NCI-H1092 (cell line): ENCODE measurements around the gene SSX2B.
"Not testable (repeated sequence)": the region's sequence is repeated elsewhere in the genome, so short reads cannot be mapped to it uniquely, and the experiment has no call there.

Experiments used
- DNase-seq: peaks from one replicate; lab custom pipeline; 2025; lab: John Stamatoyannopoulos, UW

The SSX2B gene

GRCh38 chrX:52750952-52751351 is at the start of gene SSX2B:
Gene SSX2B (plus strand): TSS chrX:52751252. CDS start chrX:52752681, 1,429 bp downstream.
- not testable (repeated sequence) for DNase-seq

- DNase-seq: not testable (repeated sequence)
These were observed 44.0 kb upstream of the SSX2B start, which contains the start of gene SSX2 for GRCh38 chrX:52707078-52707477. Gene SSX2 (minus strand): TSS chrX:52707178. CDS start chrX:52705749, 1,429 bp downstream.

- not testable (repeated sequence) for DNase-seq
These were observed 14.9 kb downstream of the SSX2B start for GRCh38 chrX:52765983-52766382.

GRCh38 chrX:52773504-52773903 is 22.5 kb downstream of the SSX2B start:
- DNase-seq: not testable (repeated sequence)

DNA sequence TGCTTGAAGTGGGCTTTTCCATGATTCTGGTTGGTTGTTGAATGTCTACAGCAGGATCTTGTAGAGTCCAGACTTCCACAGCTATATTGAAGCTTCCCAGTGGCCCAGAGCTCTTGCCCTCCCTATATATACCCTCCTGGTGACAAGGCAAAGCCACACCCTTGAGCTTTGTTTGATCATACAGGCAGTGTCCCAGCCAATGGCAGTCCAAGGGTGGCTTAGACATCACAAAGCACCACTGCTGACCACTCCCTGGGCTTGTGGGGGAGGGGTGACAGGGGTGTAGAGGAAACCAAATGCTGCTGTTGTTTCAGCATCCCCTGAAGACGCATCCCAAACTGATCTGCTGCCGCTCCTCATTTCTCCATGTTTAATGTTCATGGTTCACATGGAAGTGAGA is 46.3 kb downstream of the SSX2B start, which contains the start of gene SPANXN5:
Gene SPANXN5 (minus strand): TSS at position 101 of the 400 bp plus-strand sequence. CDS start 79 bp downstream, at position 22.
- DNase-seq: not testable (repeated sequence)

- not testable (repeated sequence) for DNase-seq
These were observed 53.8 kb downstream of the SSX2B start for GRCh38 chrX:52804876-52805275.
